HuH-7 (cell line): ENCODE measurements around the gene CETP.
"Not testable (repeated sequence)": the region's sequence is repeated elsewhere in the genome, so short reads cannot be mapped to it uniquely, and the experiment has no call there.

Experiments
- DNase-seq: peaks from one replicate; pipeline ENCODE4 v3.0.0; 2011; ENCODE audit warnings: low spot score

CETP gene

DNA sequence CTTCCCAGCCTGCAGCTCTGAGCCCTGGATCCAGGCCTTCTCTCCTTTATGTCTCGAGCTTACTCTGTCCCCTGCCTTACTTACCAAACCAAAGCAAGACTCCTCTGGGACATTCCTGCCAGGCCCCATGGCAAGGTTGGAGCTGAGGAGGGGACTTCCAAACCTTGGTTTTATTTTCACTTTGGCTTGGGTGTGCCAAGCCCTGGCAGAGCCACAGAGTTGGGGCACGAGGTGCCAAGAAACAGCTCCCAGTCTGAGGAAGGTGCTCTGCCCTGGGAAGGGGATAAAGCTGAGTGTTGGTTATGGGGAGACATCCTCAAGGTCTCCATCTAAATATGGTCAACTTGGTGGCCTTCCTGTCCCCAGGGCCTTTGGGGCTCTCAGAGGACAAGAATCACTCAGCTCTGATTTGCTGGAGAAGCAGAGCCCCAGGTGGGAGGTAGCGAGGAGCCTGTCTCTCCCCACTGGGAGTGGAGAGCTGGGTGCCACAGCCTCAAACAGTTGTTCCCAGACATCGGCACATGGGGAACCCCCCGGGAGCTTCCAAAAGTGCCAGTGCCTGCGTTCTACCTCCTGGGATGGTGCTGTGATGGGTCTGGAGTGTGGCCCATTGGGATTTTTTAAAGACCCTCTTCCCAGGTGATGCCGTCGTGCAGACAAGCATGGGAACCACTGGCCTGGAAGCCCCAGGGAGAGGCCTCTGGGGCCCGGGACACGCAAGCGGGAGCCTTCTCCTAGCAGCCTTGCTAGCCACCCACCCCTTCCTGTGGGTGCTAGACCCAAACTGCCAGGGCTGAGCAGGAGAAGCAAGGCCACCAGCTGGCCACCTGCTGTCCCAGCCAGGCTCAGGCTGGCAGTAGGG, 37.9 kb downstream of the CETP start:
- no peak for DNase-seq

DNA sequence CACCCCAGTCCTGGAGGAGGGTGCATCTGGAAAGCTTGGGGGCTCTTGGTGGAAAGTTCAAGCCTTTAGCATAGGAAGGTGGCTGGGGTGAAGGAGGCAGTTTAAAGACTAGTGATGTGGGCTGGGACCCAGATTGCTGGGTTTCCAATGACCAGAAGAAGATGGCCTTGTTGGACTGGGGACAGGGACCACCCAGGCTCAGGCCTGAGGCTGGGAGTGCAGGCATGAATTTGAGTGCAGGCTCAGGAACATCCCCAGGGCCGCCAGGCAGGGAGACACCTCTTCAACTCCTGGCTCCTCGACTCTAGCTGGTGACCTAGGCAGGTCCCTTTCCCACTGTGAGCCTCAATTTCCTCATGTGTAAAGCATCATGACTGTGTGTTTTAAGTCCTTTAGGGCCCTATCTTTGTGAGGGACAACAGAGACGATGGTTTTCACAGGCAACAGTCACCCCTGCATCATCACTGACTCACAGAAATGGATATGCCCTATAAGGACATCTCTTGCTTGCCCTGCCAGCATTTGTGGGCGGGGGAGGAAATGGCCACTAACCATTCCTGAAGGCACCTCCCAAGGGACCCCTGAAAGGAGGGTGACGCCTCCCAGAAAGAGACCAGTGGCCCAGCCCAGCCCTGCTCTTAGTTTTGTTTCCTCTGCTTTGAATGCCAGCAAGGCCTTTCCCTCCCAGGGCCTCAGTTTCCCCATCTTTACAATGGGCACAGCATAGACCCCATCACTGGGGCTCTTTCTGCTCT, 38.7 kb downstream of the CETP start:
- no peak for DNase-seq

DNA sequence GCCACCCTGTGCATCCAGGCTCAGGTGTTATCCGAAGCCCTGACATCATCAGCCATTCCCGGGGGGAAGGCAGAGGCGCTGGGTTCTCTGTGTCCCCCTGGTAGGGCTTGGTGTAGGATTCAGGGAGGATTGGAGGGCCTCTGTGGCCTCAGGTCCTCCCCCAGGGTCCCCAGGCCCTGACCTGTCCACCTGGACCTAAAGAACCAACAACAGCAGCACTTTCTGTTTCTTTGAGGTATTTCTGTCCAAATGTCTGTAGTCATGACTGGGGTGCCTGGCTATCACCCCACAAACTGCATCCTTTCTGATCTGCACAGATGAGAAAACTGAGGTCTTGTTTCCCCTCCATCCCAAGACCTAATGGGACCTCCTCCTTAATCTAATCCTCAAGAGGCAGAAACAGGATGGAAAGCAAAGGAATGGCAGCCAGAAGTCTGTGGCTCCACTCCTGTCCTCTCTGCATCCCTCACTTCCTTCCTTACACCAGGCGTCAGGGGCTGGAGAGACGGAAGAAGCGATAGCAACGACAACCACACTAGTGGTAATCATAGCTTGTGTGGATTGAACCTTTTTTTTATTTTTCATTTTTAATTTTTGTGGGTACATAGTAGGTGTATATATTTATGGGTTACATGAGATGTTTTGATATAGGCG, 39.4 kb downstream of the CETP start:
- no peak for DNase-seq

DNA sequence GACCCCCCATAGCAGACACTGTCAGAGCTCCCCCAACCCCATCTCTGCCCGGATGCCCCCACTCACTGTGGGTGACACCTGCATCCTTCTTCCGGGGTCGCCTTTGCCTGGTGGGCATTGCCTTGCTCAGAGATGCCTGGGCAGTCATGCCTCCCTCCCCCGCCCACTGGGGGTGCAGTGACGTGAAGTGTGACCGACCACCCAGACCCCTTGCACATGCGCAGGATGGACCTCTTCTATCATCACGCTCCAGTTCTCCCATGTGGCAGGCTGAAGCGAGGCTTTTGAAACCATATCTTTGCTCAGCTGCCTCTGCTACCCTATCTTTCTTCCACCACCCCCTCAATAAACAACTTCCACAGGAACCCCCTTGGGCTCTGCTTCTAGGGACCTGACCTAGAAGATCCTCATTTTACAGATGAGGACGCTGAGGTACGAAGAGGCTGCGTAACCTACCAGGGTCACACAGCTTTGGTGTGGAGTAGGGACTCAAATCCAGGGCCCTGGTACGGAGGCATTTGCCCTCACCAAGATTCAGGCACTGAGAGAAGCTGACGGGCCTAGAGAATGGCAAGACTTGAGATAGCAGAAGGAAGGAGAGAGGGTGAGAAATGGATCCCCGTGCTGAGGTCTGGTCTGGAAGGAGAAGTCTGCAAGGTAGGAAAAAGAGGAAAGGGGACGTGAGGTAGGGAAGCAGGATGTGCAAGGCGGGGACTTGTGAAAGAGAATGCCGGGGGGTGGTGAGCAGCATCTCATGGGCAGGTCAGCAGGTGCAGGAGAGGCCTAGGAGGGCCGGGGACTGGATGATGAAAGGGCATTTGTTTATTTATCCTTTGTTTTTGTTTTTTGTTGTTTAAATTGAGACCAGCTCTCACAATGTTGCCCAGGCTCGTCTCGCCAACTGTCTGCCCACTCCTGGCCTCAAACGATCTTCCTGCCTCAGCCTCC, 42.0 kb downstream of the CETP start:
- DNase-seq = no peak

DNA sequence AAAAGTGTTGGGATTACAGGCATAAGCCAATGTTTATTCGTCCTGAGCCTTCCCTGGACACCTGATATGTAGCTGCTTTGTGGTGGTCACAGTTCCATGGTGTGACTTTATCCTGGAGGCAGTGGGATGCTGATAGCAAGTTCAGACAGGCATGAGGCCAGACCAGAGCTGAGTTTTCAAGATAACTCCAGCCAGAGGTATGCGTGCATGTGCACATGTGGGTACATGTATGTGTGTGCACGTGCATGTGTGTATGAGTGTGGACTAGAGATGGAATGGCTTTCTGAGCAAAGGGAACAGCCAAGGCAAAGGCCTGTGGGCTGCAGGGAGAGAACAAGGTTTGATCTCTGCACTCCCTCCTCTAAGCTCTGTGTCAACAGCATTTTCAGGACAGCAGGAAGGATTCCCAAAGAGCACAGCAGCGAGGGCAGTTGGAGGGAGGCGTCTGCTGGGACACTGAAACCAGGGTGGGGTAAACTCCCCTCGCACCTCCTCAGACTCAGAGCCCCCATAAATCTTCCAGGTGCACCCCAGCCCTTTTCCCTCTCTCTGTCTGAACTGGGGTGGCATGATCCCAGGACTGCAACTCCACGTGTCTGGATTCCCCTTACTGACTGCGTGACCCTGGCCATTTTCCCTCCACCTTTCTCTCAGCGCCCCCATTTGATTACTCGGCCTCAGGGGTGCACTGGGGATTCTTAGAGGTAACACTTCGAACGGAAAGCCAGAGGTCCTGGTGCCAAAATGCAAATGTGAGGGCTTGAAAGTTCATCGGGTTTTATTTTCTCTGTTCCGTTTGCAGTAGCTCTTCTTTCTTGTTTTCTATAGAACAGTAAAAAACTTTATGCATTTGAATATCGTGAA, 42.9 kb downstream of the CETP start:
- DNase-seq = no peak

DNA sequence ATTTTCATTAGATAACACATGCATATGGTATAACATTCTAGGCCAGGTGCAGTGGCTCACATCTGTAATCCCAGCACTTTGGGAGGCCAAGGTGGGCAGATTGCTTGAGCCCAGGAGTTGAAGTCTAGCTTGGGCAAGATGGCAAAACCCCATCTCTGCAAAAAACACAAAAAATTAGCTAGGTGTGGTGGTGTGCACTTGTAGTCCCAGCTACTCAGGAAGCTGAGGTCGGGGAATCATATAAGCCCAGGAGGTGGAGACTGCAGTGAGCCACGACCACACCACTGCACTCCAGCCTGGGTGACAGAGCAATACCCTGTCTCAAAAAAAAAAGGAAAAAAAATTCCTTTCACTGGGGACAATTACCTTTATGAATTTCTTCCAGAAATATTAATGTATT, 43.8 kb downstream of the CETP start:
- not testable (repeated sequence) for DNase-seq

DNA sequence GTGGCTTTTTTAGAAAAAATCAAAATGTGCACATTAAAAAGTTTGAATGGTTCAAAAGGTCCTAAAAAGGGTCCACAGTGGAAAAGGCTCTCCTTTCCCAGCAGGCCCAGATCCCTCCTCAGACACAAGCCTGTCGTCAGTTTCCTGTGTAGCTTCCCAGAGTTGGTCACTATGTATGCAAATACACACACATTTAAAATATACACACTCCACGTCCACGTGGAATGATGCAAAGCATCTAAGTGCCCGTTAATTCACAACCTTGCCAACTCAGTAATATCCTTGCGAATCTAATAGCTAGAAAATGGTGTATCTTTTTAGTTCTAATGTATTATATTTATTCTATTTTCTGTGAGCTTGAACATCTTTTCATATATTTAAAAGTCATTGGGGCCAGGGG, 45.3 kb downstream of the CETP start:
- no peak for DNase-seq

DNA sequence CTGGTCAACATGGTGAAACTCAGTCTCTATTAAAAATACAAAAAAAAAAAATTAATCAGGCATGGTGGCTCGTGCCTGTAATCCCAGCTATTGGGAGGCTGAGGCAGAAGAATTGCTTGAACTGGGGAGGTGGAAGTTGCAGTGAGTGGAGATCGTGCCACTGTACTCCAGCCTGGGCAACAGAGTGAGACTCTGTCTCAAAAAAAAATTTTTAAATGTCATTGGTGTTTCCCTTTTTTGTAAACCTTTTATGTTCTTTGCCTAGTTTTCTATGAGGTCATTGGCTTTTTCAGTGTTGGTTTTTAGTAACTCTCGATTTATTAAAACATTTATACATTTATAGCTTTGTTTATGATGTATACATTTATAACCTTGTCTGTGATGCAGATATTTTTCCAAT, 45.8 kb downstream of the CETP start:
- no peak for DNase-seq

DNA sequence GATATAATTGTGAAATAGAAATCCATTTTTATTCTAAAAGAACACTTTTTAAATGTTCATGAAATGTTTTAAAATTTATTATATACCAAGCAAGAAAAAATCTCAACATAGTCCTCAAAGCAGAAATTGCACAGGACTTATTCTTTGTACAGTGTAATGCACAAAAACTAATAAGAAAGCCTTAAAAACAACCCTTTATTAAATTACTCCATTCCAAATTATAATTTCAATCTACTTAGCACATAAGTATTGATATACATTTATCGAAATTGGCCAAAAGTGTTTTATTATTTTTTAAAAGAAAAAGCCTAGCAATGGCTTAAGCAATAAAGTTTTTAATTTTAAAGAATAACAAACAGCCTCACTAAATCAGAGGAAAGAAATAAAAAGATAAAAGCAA, 46.7 kb downstream of the CETP start:
- DNase-seq = no peak

DNA sequence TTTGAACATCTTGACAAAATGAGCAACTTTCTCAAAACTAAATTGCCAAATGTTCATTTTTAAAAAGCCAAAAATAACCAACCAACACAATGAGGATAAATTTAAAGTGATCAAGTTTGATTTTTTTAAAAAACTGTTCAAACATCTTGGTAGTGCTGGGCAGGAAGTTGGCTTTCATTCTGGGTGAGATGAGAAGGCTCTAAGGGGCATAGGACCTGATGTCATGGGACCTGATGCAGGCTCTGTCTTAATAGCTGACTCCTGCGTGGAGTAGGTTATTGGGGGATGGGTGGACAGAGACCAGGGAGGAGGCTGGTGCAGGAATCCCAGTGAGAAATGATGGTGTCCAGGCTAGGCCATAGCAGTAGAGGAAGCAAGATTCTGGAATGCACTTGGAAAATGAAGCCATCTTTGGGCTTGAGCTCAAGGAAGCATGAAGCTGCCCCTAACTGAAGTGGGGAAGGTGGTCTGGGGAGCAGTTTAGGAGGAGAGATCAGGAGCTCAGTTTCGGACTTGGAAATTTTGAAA, 48.0 kb downstream of the CETP start:
- DNase-seq = no peak

DNA sequence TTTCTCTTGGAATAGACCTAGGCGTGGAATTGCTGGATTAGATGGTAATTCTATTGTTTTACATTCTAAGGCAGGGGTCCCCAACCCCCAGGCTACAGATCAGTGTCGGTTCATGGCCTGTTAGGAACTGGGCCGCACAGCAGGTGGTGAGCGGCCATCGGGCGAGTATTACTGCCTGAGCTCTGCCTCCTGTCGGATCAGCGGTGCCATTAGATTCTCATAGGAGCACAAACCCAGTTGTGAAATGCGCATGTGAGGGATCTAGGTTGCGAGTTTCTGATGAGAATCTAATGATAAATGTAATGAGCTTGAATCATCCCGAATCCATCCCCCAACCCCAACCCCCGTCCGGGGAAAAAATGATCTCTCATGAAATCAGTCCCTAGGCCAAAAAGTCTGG, 50.6 kb downstream of the CETP start:
- no peak for DNase-seq

DNA sequence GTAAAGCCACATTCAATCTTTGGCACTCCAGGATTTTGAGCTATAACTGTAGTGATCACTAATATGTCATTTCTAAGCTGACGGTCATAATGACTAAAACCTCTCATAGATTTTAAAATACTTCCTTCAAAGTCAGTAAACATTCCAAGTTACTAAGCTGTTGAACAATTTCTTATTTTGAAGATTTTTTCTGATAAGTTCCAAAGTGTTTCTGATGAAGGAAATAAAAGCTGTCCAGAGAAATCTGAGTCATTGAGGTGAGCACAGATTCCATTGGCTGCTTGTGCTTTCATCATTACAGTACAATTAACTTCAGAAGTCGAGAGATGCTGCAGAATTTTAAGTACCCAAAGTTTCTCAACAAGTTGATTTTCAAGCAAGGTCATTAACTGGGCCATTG, 51.5 kb downstream of the CETP start:
- DNase-seq = no peak

DNA sequence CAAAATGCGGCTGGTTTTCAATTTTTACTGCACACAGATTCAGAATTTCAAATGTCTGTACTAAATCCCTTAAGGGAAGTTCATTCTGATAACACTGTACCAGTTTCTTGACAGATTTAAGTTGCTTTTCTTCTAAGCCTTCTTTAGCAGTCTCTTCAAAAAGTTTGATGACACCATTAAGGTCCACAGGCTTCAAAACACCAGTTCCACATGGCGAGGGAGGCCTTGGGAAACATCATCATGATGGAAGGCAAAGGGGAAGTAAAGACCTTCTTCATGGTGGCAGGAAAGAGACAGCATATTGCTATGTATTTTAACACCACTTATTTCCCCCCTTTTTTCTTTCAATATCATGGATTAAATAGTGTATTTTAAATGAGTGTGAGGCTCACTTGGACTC, 52.2 kb downstream of the CETP start:
- no peak for DNase-seq

DNA sequence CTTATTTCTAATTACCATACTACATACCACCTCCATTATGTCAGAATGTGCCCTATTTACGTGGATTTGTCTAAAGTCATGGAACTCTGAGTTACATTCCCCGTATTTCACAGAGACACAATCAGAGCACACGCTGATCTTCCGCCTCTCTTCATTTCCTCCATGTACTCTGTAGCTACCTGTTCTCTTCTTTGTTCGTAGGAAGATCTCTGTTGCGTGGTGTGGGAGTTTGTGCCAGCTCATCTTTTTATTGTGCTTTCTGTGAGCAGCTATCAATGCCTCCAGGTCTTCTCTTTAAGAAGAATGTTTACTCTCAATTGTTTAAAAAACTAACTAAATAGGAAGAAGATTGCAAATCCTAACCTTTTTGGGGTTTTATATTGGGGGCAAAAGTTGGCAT, 54.6 kb downstream of the CETP start:
- DNase-seq = no peak

DNA sequence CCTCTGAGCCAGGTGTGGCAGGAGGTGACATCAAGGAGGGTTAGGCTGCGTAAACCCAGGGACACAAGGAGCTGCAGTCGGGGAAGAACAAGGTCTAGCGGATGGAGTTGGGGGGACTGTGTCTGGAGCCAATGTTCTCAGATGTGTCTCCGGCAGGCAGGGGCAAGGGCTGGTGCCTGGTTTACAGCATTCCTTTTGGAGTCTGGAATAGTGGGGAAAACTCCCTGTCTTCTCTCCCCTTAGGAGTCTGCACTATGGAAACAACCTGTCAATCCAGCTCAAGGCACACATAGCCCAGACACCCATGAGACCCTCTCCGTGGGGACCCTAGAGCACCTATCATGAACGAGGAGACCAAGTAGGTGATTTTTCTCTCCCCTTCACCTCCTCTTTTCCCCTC, 55.1 kb downstream of the CETP start:
- no peak for DNase-seq

DNA sequence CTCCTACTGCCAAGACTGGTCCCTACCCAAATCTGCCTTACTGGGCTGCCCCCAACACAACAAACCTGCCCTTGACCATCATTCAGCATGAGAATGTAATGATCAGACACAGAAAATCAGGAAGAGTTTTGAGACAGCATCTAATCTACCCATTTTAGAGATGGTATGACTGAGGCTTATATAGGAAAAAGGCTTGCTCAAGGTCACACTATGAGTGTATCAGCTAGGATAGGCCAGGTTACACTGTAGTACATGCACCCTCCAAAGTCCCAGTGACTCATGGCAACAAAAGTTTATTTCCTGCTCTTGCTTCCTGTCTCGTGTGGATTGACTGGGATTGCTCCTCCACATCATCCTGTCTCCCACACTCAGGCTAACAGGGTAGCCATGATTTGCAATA, 55.5 kb downstream of the CETP start:
- DNase-seq = no peak

DNA sequence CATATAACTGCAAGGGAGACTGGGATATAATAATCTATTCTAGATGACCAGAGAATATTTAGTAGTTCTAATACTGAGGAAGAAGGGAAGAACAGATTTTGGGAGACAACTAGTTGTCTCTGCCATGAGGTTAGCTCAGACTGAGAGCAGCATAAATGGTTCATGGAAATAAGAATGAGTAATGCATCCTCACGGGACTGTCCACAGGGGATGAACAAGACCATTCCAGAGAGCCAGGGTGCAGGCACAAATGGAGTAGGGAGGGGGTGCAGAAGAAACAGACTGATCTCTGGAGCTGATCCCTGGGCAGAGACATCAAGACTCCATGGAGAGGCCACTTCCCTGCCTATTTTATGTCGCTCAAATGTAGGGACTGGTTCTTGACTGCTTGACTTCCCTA, 58.0 kb downstream of the CETP start:
- DNase-seq = no peak

DNA sequence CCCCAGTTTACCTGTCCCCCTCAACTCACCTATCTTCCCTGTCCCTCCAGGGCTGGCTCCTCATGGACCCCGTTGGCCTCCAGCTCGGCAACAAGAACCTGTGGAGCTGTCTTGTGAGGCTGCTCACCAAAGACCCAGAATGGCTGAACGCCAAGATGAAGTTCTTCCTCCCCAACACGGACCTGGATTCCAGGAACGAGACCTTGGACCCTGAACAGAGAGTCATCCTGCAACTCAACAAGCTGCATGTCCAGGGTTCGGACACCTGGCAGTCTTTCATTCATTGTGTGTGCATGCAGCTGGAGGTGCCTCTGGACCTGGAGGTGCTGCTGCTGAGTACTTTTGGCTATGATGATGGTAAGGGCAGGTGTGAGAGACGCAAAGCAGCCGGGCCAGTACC, 58.9 kb downstream of the CETP start:
- no peak for DNase-seq

DNA sequence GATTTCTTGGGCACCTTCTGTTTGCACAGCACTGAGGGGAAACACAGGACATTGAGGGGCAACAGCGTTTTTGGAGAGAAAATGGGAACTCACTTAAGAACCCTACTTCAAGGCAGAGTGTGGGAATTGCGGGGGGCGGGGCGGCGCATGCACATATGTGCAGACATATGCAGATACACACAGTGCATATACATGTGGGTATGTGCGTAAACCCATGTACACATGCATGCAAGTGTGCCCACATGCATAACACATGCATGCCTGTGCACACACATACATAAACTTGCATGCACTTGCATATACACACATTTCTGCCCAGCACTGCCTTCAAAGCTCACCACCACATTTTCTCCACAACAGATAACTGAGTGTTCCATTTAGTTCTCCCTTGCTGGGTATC, 60.0 kb downstream of the CETP start:
- no peak for DNase-seq

DNA sequence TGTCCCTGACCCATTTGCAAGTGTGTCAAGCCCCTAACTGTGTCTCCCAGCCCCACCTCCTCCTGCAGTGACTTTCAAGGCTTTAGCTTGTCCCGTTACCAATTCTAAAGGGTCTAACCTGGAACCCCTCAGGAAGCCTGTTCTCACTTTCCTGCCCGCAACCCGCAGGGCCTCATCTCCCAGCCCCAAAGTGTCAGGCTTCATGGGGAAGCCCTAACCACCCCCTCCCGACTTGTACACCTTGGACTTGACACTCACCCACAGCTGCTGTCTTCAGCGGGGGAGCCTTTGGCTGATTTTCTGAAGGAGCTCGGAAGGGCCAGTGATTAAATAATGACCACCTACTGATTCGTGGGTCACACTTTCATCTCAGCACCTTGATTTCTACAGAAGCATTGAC, 60.7 kb downstream of the CETP start:
- no peak for DNase-seq
